ENCODE data around the gene MEI1.

MEI1 gene

DNA sequence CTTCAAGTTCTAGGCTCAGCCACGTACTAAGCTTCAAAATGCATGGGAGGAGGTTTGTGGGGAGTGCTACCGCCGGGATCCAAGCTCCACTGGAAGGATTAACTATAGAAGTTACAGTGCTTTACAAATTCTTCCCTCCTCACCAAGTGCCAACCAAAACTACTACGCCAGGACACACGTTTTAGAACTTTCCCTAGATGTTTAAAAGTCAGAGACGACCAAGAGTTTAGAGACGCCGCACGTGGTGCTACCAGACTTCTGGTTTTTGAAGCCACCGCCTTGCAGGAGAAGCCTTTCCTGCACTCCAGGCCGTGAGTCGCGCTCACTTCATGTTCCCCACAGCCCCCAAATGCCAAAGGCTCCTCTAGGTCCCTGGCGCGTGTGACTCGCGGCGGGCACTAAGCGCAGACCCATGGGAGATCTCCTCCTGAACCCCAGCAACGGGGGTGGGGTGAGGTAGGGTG is 11.4 kb upstream of the MEI1 start:
- TF ChIP-seq CTCF (IDR thresholded peaks at IDR 0.05; ENCODE audit: low read depth, low read length), result no peak
- peak; percentile 36 for DNase-seq

DNA sequence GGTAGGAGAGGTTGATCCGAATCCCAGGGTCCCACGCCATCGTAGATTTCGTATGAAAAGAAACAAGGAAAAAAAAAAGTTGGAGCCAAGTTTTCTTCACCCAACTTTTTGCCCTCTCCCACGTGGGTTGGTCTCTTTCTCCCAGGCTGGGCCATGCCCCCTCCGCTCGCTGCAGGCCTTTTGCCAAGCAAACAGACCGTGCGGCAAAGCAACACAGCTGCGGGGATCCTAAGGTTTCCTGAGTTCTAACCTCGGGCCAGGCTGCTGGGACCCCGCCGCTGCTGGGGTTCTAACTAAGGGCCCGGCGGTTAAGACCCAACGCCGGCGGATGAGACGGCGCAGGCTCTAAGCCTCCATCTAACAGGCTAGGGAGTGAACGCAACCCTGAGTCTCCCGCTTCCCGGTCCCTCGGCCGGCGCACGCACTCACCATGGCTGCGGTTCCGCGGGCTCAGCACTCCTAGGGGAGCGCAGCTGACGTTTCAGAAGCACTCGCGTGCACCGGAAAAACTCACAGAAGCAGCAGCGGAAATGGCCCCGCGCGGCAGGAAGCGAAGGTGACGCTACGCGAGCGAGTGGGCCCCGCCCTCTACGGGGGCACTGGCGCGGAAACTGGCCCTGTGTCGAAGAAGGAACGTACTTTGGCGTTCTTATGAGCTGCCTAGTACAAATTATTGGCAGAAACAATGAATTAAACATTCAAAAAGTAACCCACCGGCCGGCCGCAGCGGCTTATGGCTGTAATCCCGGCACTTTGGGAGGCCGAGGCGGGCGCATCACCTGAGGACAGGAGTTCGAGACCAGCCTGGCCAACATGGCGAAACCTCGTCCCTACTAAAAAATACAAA is 10.7 kb upstream of the MEI1 start, which contains the start of gene SNU13:
TSS of gene SNU13 (minus strand) at position 503 of the 847 bp plus-strand sequence. CDS start at position 432, 71 bp downstream.
- TF ChIP-seq CTCF (IDR thresholded peaks at IDR 0.05; ENCODE audit: low read depth, low read length), result 0 out of 2 replicates have a peak, but pooled peaks have one; percentile 13
- Histone ChIP-seq H3K27me3 (no peaks in the 10 kb centered on the region), H3K4me1 (no peaks in the 10 kb centered on the region), H3K4me3 (ENCODE audit: low read depth, low read length) (peak within 1 kb of the TSS; percentile 99), H3K9me3 (no peaks in the 10 kb centered on the region), H3K36me3 (no peaks in the 10 kb centered on the region; the same call in 1 of the 2 replicates)
- DNase-seq, result peak; percentile 94

More for the DNA sequence above, 11.4 kb upstream of the MEI1 start:
- Histone ChIP-seq H3K4me3 (ENCODE audit: low read depth, low read length) (peak overlapping the region; percentile 99), H3K36me3 (peaks cover 2% of the 10 kb centered on the region), H3K9me3 (no peaks in the 10 kb centered on the region), H3K27me3 (no peaks in the 10 kb centered on the region), H3K4me1 (no peaks in the 10 kb centered on the region)

DNA sequence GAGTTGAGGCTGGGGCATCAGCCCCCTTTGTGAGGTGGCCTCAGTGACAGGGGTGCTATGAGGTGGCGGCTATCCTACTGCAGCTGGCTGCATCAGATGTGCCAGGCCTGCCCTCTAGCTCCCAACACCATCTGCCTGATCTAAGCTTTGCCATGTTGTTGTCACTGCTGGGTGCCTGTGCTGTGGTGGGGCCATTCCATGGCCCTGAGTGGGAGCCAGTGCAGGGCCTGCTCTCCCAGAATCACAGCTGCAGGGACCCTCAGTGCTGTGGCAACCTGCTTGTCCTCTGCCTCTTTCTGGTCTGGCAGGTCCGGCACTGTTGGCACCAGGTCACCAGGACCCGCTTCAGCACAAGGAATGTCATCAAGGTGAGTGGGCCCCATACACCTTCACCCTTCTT is 8.8 kb upstream of the MEI1 start:
- TF ChIP-seq CTCF (IDR thresholded peaks at IDR 0.05; ENCODE audit: low read depth, low read length), result no peak
- no peaks in the 10 kb centered on the region for H3K27me3 ChIP-seq
- H3K9me3 ChIP-seq, result no peaks in the 10 kb centered on the region
- no peak overlapping the region for H3K4me3 ChIP-seq (ENCODE audit: low read depth, low read length)
- no peaks in the 10 kb centered on the region for H3K36me3 ChIP-seq
- no peaks in the 10 kb centered on the region for H3K4me1 ChIP-seq
- no peak for DNase-seq

GRCh38 chr22:41695211-41695610 is 4.1 kb upstream of the MEI1 start:
- H3K4me1 ChIP-seq, result peaks cover 5% of the 10 kb centered on the region
- no peak for TF ChIP-seq CTCF (IDR thresholded peaks at IDR 0.05; ENCODE audit: low read depth, low read length)
- H3K4me3 ChIP-seq (ENCODE audit: low read depth, low read length), result no peak overlapping the region
- DNase-seq, result no peak
- H3K36me3 ChIP-seq, result no peaks in the 10 kb centered on the region
- H3K9me3 ChIP-seq, result no peaks in the 10 kb centered on the region
- no peaks in the 10 kb centered on the region for H3K27me3 ChIP-seq

DNA sequence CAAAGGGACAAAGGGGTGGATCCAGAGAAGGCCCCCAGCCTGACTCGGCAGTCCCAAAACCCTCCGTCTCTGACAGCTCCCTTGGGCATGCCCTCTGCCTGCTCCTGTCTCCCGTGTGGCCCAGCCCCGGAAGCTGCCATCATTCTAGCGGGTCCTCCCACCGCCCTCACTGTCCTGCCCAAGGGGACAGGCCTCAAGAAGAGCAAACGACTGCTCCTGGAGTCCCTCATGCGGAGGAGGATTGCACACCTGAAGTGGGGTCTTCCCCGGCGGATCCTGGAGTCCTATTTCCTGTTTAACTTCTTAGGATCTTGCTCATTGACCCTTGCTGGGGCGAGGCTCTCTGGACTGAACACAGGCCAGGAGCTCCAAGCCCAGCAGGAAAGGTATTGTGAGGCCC is 2.6 kb upstream of the MEI1 start:
- Histone ChIP-seq H3K36me3 (no peaks in the 10 kb centered on the region), H3K9me3 (no peaks in the 10 kb centered on the region), H3K4me3 (ENCODE audit: low read depth, low read length) (no peak overlapping the region), H3K27me3 (no peaks in the 10 kb centered on the region), H3K4me1 (peaks cover 5% of the 10 kb centered on the region)
- no peak for DNase-seq
- no peak for TF ChIP-seq CTCF (IDR thresholded peaks at IDR 0.05; ENCODE audit: low read depth, low read length)
